Esophagus squamous epithelium (tissue), 5 donors: Measurements from ENCODE around the gene PCK1. TPM values are rescaled to one million over a fixed set of nuclear protein-coding genes. Genes with fewer than 3 reads are reported as not detected.

Experiments
- DNase-seq: peaks from one replicate; lab custom pipeline; 2025; lab: John Stamatoyannopoulos, UW
- H3K27ac ChIP-seq, 4 donors: fragments of 200-600 bp; sonication (generic); one replicate each; pipeline ENCODE4 v1.5.1; 2016 to 2019; ENCODE audit warnings: mild to moderate bottlenecking in 1 of 4
- H3K27me3 ChIP-seq, 4 donors: fragments of 200-600 bp; sonication (generic); 1 replicate in 3 of 4; 2 replicates in 1 of 4; pipeline versions ENCODE4 v1.5.1 to v1.6.0; 2017 to 2021; ENCODE audit warnings: antibody characterized with exemption in 1 of 4
- H3K36me3 ChIP-seq, 3 donors: fragments of 200-600 bp; sonication (generic); one replicate each; pipeline ENCODE4 v1.5.1; 2016 to 2019
- H3K4me1 ChIP-seq, 3 donors: fragments of 200-600 bp; sonication (generic); one replicate each; pipeline ENCODE4 v1.5.1; 2017 to 2019
- H3K4me3 ChIP-seq, 4 donors: fragments of 200-600 bp; sonication (generic); 1 replicate in 3 of 4; 2 replicates in 1 of 4; pipeline ENCODE4 v1.5.1; 2016 to 2019; ENCODE audit warnings: mild to moderate bottlenecking in 2 of 4, moderate library complexity in 1 of 4
- H3K9me3 ChIP-seq, 3 donors: fragments of 200-600 bp; sonication (generic); one replicate each; pipeline ENCODE4 v1.5.1; 2016 to 2019
- CTCF ChIP-seq, 6 experiments: fragments of 450-650 bp in 4 of 6; fragments of 200-600 bp in 2 of 6; sonication (generic) in 2 of 6; IDR thresholded peaks; one replicate each; pipeline ENCODE4 v1.5.1; 2016 to 2019; ENCODE audit warnings: antibody characterized with exemption in 6 of 6, mild to moderate bottlenecking in 4 of 6, moderate library complexity in 4 of 6
- POLR2A ChIP-seq, 4 donors: fragments of 450-650 bp; IDR thresholded peaks; one replicate each; pipeline ENCODE4 v1.6.1; 2017; ENCODE audit warnings: antibody characterized with exemption in 4 of 4, mild to moderate bottlenecking in 4 of 4, moderate library complexity in 3 of 4
- WGBS, 2 donors: methylation state at CpG; one replicate each; pipeline ENCODE4 v1.1.5; 2018; 5-methylcytosine and 5-hydroxymethylcytosine counted together
- intact Hi-C: fragments of 100-400 bp; cut with DNase I; formaldehyde crosslinking; loops from one replicate; pipeline ENCODE4 v1.15.0; 2022
- total RNA-seq, 4 donors: library from RNA; depleted of rRNA; stranded (reverse); fragments of >200 nt; gene quantifications; one replicate each; pipeline ENCODE4 v1.1.0, GENCODE V29; 2016
- donor health status: DM: yes; HTN: yes; CAD: no.

The PCK1 gene
- total RNA-seq, 4 donors from 2014 or later, result 0.38 to 1.4 (median 0.65) TPM

GRCh38 chr20:57576617-57577550 is 16.0 kb downstream of the PCK1 start:
- H3K4me1 ChIP-seq, result peaks cover under 1 to 20% (median 5%) of the 10 kb centered on the region in 3 donors
- intact Hi-C loops, result no loop called here
- no peak overlapping the region for H3K4me3 ChIP-seq
- 61 to 86% methylated on average over 6 of the region's 6 CpGs for WGBS, 2 donors
- no peak overlapping the region for H3K27ac ChIP-seq
- H3K9me3 ChIP-seq, result no peaks in the 10 kb centered on the region
- peaks cover 0 to 69% (median 0%) of the 10 kb centered on the region in 4 donors for H3K27me3 ChIP-seq
- H3K36me3 ChIP-seq, result no peaks in the 10 kb centered on the region
- TF ChIP-seq CTCF (IDR thresholded peaks at IDR 0.05), result no peak
- no peak for TF ChIP-seq POLR2A (IDR thresholded peaks at IDR 0.05)
- DNase-seq, result no peak

GRCh38 chr20:57577679-57578475 is 17.0 kb downstream of the PCK1 start:
- H3K4me3 ChIP-seq, result no peak overlapping the region
- H3K27ac ChIP-seq, result no peak overlapping the region
- intact Hi-C loops, result no loop called here
- WGBS, 2 donors, result 68 to 75% methylated on average over 4 to 5 of the region's 10 CpGs
- peaks cover 4 to 30% (median 11%) of the 10 kb centered on the region in 3 donors for H3K4me1 ChIP-seq
- TF ChIP-seq CTCF (IDR thresholded peaks at IDR 0.05), result no peak
- no peak for TF ChIP-seq POLR2A (IDR thresholded peaks at IDR 0.05)
- H3K36me3 ChIP-seq, result no peaks in the 10 kb centered on the region
- no peaks in the 10 kb centered on the region for H3K9me3 ChIP-seq
- no peak for DNase-seq
- peaks cover 0 to 69% (median 0%) of the 10 kb centered on the region in 4 donors for H3K27me3 ChIP-seq

- no peak for DNase-seq
- H3K27me3 ChIP-seq, result peaks cover 0 to 69% (median 0%) of the 10 kb centered on the region in 4 donors
- TF ChIP-seq CTCF (IDR thresholded peaks at IDR 0.05) (no peak), POLR2A (IDR thresholded peaks at IDR 0.05) (no peak)
These were observed 17.7 kb downstream of the PCK1 start for GRCh38 chr20:57578476-57579165.

GRCh38 chr20:57579331-57579897 is 18.5 kb downstream of the PCK1 start:
- Histone ChIP-seq H3K27ac (no peak overlapping the region), H3K27me3 (peaks cover 0 to 63% (median 0%) of the 10 kb centered on the region in 4 donors), H3K9me3 (no peaks in the 10 kb centered on the region), H3K4me1 (peaks cover 4 to 38% (median 14%) of the 10 kb centered on the region in 3 donors), H3K36me3 (no peaks in the 10 kb centered on the region), H3K4me3 (no peak overlapping the region)
- TF ChIP-seq CTCF (IDR thresholded peaks at IDR 0.05), result no peak
- no peak for TF ChIP-seq POLR2A (IDR thresholded peaks at IDR 0.05)
- WGBS, 2 donors, result 33 to 47% methylated on average over 4 to 6 of the region's 11 CpGs
- intact Hi-C loops, result no loop called here
- no peak for DNase-seq

More at GRCh38 chr20:57578476-57579165, 17.7 kb downstream of the PCK1 start:
- no peaks in the 10 kb centered on the region for H3K36me3 ChIP-seq
- 74 to 92% methylated on average over 5 to 9 of the region's 10 CpGs for WGBS, 2 donors
- H3K4me1 ChIP-seq, result peaks cover 4 to 38% (median 14%) of the 10 kb centered on the region in 3 donors
- H3K27ac ChIP-seq, result no peak overlapping the region
- no peaks in the 10 kb centered on the region for H3K9me3 ChIP-seq
- intact Hi-C loops, result no loop called here
- no peak overlapping the region for H3K4me3 ChIP-seq
